CD4-positive, alpha-beta T cell treated with Interleukin-6 for 4 hours (primary cell): ENCODE measurements around the gene NUP153.
"Not testable (repeated sequence)": the region's sequence is repeated elsewhere in the genome, so short reads cannot be mapped to it uniquely, and the experiment has no call there.

Experiments used
- DNase-seq: peaks from one replicate; pipeline ENCODE4 v3.0.0-alpha.2; 2020; ENCODE audit warnings: mixed read lengths

NUP153 gene

GRCh38 chr6:17712576-17712975 is 5.9 kb upstream of the NUP153 start:
- DNase-seq = no peak

- no peak for DNase-seq
Observed at GRCh38 chr6:17710331-17710730, 3.6 kb upstream of the NUP153 start.

GRCh38 chr6:17709476-17709875 is 2.8 kb upstream of the NUP153 start:
- no peak for DNase-seq

GRCh38 chr6:17708035-17708434 is 1.3 kb upstream of the NUP153 start:
- DNase-seq = not testable (repeated sequence)

- no peak for DNase-seq
Observed at GRCh38 chr6:17707371-17707651, 586 bp upstream of the NUP153 start.

- peak; percentile 75 for DNase-seq
Observed at GRCh38 chr6:17705778-17706579, 746 bp downstream of the NUP153 start.

GRCh38 chr6:17705428-17705777 is 1.3 kb downstream of the NUP153 start:
- DNase-seq = no peak

- DNase-seq = peak; percentile 38
Observed at GRCh38 chr6:17703256-17703694, 3.5 kb downstream of the NUP153 start.

- DNase-seq = no peak
Observed at GRCh38 chr6:17700421-17701416, 6.0 kb downstream of the NUP153 start.

GRCh38 chr6:17691925-17692538 is 14.7 kb downstream of the NUP153 start:
- DNase-seq = no peak

- DNase-seq = no peak
Observed at GRCh38 chr6:17688481-17688880, 18.2 kb downstream of the NUP153 start.

- DNase-seq = no peak
Observed at GRCh38 chr6:17687136-17687535, 19.6 kb downstream of the NUP153 start.

GRCh38 chr6:17684134-17684533 is 22.6 kb downstream of the NUP153 start:
- no peak for DNase-seq

- no peak for DNase-seq
Observed at GRCh38 chr6:17683428-17683827, 23.3 kb downstream of the NUP153 start.

- DNase-seq = no peak
Observed at GRCh38 chr6:17679726-17680125, 27.0 kb downstream of the NUP153 start.

GRCh38 chr6:17677602-17678001 is 29.1 kb downstream of the NUP153 start:
- DNase-seq = no peak

- DNase-seq = no peak
Observed at GRCh38 chr6:17673543-17674254, 33.0 kb downstream of the NUP153 start.

- DNase-seq = no peak
Observed at GRCh38 chr6:17672064-17672718, 34.5 kb downstream of the NUP153 start.

- no peak for DNase-seq
Observed at GRCh38 chr6:17666646-17667045, 40.1 kb downstream of the NUP153 start.

- no peak for DNase-seq
Observed at GRCh38 chr6:17665132-17665531, 41.6 kb downstream of the NUP153 start.

GRCh38 chr6:17663226-17663625 is 43.5 kb downstream of the NUP153 start:
- no peak for DNase-seq

GRCh38 chr6:17662585-17662984 is 44.1 kb downstream of the NUP153 start:
- DNase-seq = no peak
